ENCODE measurements around the gene SLC43A1.

The SLC43A1 gene

GRCh38 chr11:57480409-57481137 is 34.9 kb downstream of the SLC43A1 start:
- Histone ChIP-seq H3K4me3 (ENCODE audit: low read length) (no peak overlapping the region), H3K36me3 (ENCODE audit: control insufficient read depth, low read length) (peaks cover 15% of the 10 kb centered on the region), H3K4me2 (ENCODE audit: low read length) (no peak overlapping the region; the same call in 1 of the 2 replicates), H3K9me2 (replicated peaks; ENCODE audit: control insufficient read depth, low read length) (no peaks in the 10 kb centered on the region), H4K20me1 (ENCODE audit: control insufficient read depth, insufficient read depth, low read depth, low read length) (no peaks in the 10 kb centered on the region), H3K4me1 (ENCODE audit: control insufficient read depth, low read length) (peaks cover 59% of the 10 kb centered on the region), H3K9me3 (ENCODE audit: control insufficient read depth, insufficient read depth, low read length) (no peaks in the 10 kb centered on the region), H3F3A (ENCODE audit: control insufficient read depth, insufficient read depth) (0 out of 2 replicates have a peak, but pooled peaks cover under 1% of the 10 kb centered on the region), H3K27me3 (ENCODE audit: control insufficient read depth, low read length) (peaks cover 27% of the 10 kb centered on the region), H3K27ac (ENCODE audit: low read depth, low read length) (no peak overlapping the region), H3K79me2 (ENCODE audit: control insufficient read depth, low read length) (no peaks in the 10 kb centered on the region)
- TF ChIP-seq, protein P1, sequence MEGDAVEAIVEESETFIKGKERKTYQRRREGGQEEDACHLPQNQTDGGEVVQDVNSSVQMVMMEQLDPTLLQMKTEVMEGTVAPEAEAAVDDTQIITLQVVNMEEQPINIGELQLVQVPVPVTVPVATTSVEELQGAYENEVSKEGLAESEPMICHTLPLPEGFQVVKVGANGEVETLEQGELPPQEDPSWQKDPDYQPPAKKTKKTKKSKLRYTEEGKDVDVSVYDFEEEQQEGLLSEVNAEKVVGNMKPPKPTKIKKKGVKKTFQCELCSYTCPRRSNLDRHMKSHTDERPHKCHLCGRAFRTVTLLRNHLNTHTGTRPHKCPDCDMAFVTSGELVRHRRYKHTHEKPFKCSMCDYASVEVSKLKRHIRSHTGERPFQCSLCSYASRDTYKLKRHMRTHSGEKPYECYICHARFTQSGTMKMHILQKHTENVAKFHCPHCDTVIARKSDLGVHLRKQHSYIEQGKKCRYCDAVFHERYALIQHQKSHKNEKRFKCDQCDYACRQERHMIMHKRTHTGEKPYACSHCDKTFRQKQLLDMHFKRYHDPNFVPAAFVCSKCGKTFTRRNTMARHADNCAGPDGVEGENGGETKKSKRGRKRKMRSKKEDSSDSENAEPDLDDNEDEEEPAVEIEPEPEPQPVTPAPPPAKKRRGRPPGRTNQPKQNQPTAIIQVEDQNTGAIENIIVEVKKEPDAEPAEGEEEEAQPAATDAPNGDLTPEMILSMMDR (IDR thresholded peaks at IDR 0.05; ENCODE audit: low read depth, low read length, poor library complexity, severe bottlenecking), result peak; percentile 96
- TF ChIP-seq EZH2phosphoT487 (IDR thresholded peaks at IDR 0.05; ENCODE audit: borderline replicate concordance, low read length), result no peak

GRCh38 chr11:57479911-57480310 is 35.6 kb downstream of the SLC43A1 start:
- Histone ChIP-seq H3K27me3 (ENCODE audit: control insufficient read depth, low read length) (peaks cover 32% of the 10 kb centered on the region), H4K20me1 (ENCODE audit: control insufficient read depth, insufficient read depth, low read depth, low read length) (0 out of 2 replicates have a peak, but pooled peaks cover 2% of the 10 kb centered on the region), H3K4me2 (ENCODE audit: low read length) (no peak overlapping the region; the same call in 1 of the 2 replicates)

DNA sequence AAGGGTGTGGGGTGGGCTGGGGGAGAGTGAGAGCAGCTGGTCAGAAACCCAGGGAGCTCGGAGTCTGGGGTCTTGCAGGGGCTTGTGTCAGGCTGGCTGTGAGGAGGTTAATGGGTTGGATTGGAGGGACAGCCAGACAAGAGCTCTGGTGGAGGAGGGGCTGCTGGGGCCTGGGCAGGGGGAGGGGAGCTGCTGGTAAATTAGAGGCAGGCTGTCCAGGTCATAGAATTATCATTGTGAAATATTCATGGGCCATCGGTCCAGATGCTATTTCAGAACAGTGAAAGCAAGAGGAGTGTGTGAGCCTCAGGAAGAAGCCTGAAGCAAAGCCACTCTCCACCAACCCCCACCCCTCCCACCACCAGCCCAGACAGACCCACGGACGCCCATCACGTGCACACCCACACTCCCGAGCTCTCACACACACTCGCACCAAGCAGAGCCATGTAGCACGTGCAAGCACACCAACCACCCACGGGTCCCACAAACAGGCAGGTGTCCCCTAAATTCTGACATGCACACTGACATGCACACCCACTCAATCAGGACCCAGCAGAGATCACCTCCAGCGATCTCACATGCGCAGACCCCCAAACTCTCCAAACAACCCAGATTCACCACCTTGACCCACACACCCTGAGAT is 36.4 kb downstream of the SLC43A1 start:
- Histone ChIP-seq H4K20me1 (ENCODE audit: control insufficient read depth, insufficient read depth, low read depth, low read length) (0 out of 2 replicates have a peak, but pooled peaks cover 2% of the 10 kb centered on the region), H3K27ac (ENCODE audit: low read depth, low read length) (no peak overlapping the region), H3F3A (ENCODE audit: control insufficient read depth, insufficient read depth) (no peaks in the 10 kb centered on the region), H3K9me2 (replicated peaks; ENCODE audit: control insufficient read depth, low read length) (no peaks in the 10 kb centered on the region), H3K27me3 (ENCODE audit: control insufficient read depth, low read length) (peaks cover 39% of the 10 kb centered on the region), H3K36me3 (ENCODE audit: control insufficient read depth, low read length) (peaks cover 2% of the 10 kb centered on the region), H3K79me2 (ENCODE audit: control insufficient read depth, low read length) (no peaks in the 10 kb centered on the region), H3K4me2 (ENCODE audit: low read length) (no peak overlapping the region), H3K4me3 (ENCODE audit: low read length) (no peak overlapping the region), H3K9me3 (ENCODE audit: control insufficient read depth, insufficient read depth, low read length) (no peaks in the 10 kb centered on the region), H3K4me1 (ENCODE audit: control insufficient read depth, low read length) (peaks cover 54% of the 10 kb centered on the region)
- TF ChIP-seq, protein P1 (IDR thresholded peaks at IDR 0.05; ENCODE audit: low read depth, low read length, poor library complexity, severe bottlenecking), result no peak
- no peak for TF ChIP-seq EZH2phosphoT487 (IDR thresholded peaks at IDR 0.05; ENCODE audit: borderline replicate concordance, low read length)

More at GRCh38 chr11:57479911-57480310, 35.6 kb downstream of the SLC43A1 start:
- no peaks in the 10 kb centered on the region for H3K9me2 ChIP-seq (replicated peaks; ENCODE audit: control insufficient read depth, low read length)
- H3K4me1 ChIP-seq (ENCODE audit: control insufficient read depth, low read length), result peaks cover 54% of the 10 kb centered on the region
- H3K27ac ChIP-seq (ENCODE audit: low read depth, low read length), result no peak overlapping the region
- no peak overlapping the region for H3K4me3 ChIP-seq (ENCODE audit: low read length)
- TF ChIP-seq, protein P1 (IDR thresholded peaks at IDR 0.05; ENCODE audit: low read depth, low read length, poor library complexity, severe bottlenecking), result no peak
- TF ChIP-seq EZH2phosphoT487 (IDR thresholded peaks at IDR 0.05; ENCODE audit: borderline replicate concordance, low read length), result no peak
- H3K79me2 ChIP-seq (ENCODE audit: control insufficient read depth, low read length), result no peaks in the 10 kb centered on the region
- peaks cover 9% of the 10 kb centered on the region for H3K36me3 ChIP-seq (ENCODE audit: control insufficient read depth, low read length)
- H3K9me3 ChIP-seq (ENCODE audit: control insufficient read depth, insufficient read depth, low read length), result no peaks in the 10 kb centered on the region
- no peaks in the 10 kb centered on the region for H3F3A ChIP-seq (ENCODE audit: control insufficient read depth, insufficient read depth)
